Activated CD4-positive, alpha-beta T cell treated with anti-CD3 and anti-CD28 coated beads, Interleukin-2, Interleukin-4, amounts not matched to agents 100 ng/mL and 50 ng/mL, durations not matched to agents 16 hours and 8 hours (primary cell): Measurements from ENCODE around the gene OPN4.

ENCODE experiments used
- DNase-seq: peaks from one replicate; pipeline ENCODE4 v3.0.0-alpha.2; 2020; ENCODE audit warnings: low spot score

The OPN4 gene

GRCh38 chr10:86681047-86681446 lies 26.7 kb downstream of the OPN4 start:
- DNase-seq: no peak

DNA sequence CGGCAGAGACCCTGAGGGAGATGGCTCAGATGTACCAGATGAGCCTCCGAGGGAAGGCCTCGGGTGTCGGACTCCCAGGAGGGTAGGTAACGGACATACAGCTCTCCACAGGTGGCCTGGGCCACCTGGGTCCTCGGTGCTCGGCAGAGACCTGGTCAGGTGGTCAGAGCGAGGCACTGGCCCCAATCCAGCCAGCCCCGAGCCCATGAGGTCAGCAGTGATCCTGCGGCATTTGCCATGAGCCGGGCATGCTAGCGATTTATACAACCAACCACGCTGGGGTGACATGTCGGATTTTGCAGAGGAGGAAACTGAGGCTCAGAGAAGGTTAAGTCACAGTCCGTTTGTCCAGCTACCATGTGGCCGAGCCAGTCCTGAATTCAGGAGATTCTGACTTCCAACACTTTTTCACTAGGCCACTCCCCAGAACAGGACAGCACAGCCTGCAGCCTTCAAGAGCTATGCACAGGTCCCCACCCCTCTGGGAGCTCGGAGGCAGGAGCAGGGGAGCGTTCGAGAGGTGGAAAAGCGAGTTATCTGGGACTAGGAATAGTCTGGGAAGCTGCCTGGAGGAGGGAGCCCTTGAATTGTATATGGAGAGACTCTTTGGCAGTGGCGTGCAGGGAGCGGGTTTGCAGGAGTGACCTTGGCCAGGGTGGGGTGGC lies 27.5 kb downstream of the OPN4 start:
- DNase-seq: no peak

DNA sequence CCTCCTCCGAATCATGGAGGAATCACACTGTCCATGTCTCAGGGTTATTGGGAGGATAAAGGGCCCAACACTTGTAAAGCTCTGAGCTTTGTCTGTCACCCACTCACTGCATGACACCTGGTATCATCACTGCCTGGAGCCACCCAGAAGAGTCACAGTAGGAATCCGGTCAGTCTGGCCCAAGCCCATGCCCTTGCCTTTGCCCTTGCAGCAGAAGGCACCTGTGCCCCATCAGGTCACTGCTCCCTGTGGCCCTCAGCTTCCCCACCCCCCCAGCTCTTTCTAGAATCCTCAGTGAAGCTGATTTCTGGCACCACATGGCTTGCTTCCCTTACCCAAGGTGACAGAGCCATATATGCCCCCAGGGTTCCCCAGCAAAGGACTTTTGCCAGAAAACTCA lies 28.3 kb downstream of the OPN4 start:
- no peak for DNase-seq

DNA sequence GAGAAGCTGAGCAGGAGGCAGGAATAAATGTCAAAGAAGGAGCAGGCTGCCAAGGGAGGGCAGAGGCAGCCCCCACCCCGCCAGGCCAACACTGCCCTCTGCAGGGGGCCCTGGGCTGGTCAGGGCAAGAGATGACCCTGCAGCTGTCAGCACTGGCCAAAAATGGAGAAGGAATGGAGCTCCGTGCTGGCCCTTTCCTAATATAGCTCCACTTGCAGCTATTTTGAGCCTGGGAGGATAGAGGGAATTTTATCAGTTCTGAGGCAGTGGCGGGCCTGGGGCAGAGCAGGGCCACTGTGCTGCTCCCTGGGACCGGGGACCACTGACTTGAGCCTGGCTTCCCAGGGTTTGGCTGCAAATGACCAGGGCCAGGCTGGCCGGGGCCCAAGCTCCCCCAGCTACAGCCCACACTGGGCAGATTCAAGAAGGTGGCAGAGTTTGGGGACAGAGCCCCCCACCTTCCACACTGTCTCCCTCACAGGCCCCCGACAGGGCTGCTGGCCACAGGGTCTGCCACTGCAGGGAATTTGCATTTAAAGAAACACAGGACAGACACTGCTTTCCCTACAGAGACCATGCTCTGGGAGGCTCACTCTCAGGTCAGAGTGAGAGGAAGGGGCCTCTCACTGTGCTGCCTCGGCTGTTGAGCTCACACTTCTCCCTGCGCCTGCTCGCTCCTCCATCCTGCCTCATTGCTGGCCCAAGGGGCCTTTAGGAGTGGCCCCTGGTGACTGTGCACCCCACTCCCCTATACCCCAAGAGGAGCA lies 30.2 kb downstream of the OPN4 start:
- DNase-seq: no peak

GRCh38 chr10:86685416-86685815 lies 31.1 kb downstream of the OPN4 start:
- DNase-seq: no peak

- no peak for DNase-seq
Measured at GRCh38 chr10:86685893-86686632, 31.7 kb downstream of the OPN4 start.

DNA sequence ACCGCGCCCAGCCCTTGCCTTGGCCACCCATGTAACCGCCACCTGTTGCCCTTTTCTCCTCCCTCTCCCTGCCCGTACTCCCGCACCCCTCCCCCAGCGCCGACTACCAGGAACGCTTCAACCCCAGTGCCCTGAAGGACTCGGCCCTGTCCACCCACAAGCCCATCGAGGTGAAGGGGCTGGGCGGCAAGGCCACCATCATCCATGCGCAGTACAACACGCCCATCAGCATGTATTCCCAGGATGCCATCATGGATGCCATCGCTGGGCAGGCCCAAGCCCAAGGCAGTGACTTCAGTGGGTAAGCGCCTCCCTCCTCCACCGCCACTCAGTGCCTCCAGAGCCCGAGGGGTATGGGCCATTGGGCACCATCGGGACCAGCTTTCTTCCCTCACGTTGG lies 32.6 kb downstream of the OPN4 start:
- no peak for DNase-seq

DNA sequence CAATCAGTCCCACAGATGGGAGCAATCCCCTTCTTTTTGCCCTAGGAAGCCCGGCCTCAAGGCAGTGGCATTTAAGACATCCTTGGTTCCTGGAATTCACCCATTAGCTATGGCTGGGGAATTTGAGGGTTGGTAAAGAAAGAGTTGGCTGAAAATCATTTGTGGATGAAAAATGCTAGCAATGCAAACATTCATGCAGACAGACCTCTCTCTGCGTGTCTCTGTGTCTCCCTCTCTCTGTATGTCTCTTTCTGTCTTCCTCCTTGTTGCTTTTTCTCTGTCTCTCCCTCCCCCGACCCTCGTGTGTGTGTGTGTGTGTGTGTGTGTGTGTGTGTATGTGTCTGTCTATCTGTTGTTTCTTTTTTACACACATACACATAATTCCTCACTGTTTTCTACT lies 33.4 kb downstream of the OPN4 start:
- DNase-seq: no peak

DNA sequence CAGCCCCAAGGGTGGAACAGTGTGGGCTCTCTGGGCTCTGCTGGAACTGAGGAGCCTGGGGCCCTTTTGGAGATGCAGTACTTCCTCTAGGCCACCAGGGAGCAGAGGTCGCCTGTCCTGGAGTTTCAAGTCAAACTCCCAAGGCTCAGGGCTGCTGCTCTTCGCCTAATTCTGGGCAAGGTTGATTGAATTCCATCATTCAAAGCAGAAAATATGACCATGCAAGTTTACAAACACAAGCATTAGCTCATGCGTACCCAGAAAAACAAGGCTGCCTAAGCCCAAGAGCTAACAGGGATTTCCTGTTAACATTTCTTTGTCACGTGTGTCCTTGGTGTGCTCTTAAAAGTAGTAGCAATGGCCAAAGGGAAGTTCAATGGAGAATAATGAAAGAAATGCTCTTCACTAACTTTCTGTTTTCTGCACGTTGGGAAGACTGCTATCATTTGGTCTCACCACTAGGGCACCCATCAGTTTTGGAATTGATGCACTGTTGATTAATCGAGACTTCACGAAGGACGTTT lies 34.1 kb downstream of the OPN4 start:
- DNase-seq: peak; percentile 61

- no peak for DNase-seq
Measured at GRCh38 chr10:86689146-86689545, 34.8 kb downstream of the OPN4 start.

GRCh38 chr10:86690231-86690630 lies 35.9 kb downstream of the OPN4 start:
- no peak for DNase-seq

DNA sequence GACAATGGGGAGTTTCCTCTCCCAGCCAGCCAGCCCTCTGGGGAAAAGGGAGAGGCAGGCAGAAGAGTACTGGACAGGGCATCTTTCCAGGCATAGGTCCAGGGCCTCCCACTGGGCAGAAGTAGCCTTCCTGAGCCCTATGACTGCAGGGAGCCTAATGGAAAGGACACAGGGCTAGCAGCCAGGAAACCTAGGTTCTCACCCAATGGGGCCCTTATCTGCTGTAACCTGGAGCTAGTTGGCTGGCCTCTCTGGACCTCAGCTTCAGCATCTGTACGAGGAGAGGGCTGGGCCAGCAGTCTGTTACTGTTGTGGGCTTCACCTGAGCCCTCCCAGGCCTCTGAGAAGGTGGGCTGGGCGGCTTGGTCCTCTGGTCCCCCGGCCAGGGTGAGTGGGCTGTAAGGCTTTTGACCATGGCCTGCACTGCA lies 36.3 kb downstream of the OPN4 start:
- no peak for DNase-seq

GRCh38 chr10:86691333-86692022 lies 37.1 kb downstream of the OPN4 start:
- no peak for DNase-seq

DNA sequence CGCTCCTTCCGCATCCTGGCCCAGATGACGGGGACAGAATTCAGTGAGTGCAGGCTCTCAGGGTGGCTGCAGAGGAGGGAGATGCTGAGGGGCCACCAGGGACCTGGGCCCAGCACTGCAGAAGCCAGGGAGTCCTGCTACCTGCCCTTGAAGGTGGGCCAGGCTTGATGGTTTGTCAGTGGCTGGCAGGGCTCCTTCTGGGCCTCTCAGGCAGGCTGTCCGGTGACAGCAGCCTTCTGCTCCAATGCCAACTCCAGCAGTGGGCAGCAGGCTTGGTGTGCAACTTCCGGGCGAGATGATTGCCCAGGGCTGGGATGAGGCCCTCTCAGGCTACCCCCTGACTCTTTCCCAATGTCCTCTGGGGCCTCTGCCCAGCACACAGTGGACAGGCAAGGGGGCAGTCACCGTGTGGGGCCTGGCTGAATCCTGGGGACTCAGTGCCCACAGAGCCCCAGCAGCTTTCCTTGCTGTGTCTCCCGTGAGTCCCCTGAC lies 37.7 kb downstream of the OPN4 start:
- DNase-seq: no peak

GRCh38 chr10:86692664-86693063 lies 38.3 kb downstream of the OPN4 start:
- DNase-seq: no peak

- DNase-seq: no peak
Measured at GRCh38 chr10:86693275-86693674, 38.9 kb downstream of the OPN4 start.

DNA sequence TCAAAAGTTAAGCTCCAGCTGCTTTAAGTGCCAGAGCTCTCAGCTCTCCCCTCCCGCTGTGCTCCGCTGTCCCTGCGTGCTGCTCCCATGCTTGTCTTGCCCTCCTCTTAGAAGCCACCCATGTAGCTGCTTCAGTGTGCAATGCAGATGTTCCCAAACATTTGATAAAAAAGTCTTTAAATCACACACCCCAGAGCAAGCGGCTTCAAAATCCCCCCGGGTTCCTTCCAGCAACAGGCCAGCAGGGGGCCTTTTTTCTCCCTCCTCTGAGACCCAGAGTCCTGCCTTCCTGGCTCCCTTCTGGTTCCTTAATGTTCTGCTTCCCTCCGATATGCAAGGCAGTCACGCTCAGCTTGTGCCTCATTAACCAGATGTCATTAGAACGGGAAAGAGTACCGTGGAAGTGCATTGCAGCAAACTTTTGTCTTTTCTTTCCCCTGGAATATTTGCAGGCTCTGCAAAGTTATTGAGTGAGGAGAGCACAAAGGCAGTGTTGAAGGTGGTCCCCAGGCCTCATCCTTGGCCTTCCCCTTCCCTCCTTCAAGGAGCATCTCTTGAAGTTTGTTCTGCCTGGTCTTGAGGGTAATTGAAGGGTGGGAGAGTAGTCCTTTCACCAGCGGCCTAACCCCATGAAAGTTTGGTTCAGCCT lies 39.5 kb downstream of the OPN4 start:
- peak; percentile 17 for DNase-seq

DNA sequence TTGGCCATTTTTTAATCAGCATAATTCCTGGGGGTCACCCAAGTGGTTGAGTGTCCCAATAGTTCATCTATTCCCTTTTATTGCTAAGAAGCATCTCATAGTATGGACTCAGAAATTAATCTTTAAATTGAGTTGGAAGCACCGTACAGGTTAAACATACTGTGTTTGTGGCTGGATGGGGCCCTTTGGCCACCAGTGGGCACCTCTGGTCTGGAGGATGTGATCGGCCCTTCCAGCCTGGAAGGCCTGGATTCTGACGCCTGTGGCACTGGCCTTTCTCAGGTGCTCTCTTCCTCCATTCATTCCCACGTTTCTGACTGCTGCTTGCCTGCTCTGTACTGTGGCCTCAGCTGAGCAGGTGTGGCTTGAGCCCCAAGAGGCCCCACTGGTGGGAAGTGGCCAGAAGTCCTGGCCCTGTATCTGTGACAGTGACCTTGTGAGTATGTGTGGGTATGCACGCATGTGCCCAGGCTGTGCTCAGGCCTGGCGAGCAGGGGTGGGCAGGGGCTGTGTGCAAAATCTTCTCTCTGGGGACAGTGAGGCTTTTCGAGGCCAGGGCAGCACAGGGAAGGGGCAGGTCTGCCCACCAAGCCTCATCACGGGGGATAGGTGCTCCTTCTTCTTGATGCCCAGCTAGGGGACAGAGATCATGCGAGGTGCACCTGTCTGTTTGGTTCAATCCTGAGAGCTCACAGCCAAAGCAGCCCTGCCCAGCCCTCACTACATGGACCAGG lies 44.0 kb downstream of the OPN4 start:
- DNase-seq: no peak

- no peak for DNase-seq
Measured at GRCh38 chr10:86699125-86699524, 44.8 kb downstream of the OPN4 start.

DNA sequence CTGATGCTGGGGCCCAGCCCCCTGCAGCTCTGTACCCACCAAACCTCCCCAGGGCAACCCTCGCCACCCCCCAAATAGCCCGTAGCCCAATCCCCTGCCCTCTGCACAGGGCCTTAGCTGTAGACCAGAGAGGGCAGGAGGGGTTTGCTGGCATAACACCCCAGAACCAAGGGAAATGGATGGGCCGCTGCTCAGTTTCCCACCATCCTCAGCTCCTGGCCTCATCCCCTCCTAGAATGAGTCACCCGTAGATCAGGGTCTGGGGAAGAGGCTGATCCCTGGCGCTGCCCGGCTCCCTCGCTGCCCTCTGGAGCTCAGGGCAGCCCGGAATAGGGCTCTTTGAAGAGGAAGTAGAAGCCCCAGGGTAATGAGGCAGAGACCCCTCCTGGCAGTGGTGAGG lies 45.2 kb downstream of the OPN4 start:
- no peak for DNase-seq
